GM21360 (cell line): ENCODE data around the gene SPAG9.

Source experiments
- ATAC-seq: cut with Tn5 transposase; IDR thresholded peaks from one replicate; pipeline ENCODE4 v1.9.1; 2021; ENCODE audit warnings: mild to moderate bottlenecking, moderate library complexity; ENCODE audit not compliant: unreplicated experiment

SPAG9 gene

GRCh38 chr17:51120739-51121619 lies at the start of gene SPAG9:
Gene SPAG9, minus strand, starts transcription at chr17:51120868. Its CDS starts 212 bp downstream, at chr17:51120656.
- peak; percentile 60 for ATAC-seq

GRCh38 chr17:51169340-51169739 lies 48.7 kb upstream of the SPAG9 start:
- ATAC-seq, result no peak

- peak; percentile 38 for ATAC-seq
Measured at GRCh38 chr17:51166987-51167931, 46.6 kb upstream of the SPAG9 start.

GRCh38 chr17:51166198-51166986 lies 45.7 kb upstream of the SPAG9 start, which contains the start of gene NME2:
Gene NME2, plus strand, starts transcription at chr17:51166411. Its CDS starts 420 bp downstream, at chr17:51166831.
- ATAC-seq, result peak; percentile 85

DNA sequence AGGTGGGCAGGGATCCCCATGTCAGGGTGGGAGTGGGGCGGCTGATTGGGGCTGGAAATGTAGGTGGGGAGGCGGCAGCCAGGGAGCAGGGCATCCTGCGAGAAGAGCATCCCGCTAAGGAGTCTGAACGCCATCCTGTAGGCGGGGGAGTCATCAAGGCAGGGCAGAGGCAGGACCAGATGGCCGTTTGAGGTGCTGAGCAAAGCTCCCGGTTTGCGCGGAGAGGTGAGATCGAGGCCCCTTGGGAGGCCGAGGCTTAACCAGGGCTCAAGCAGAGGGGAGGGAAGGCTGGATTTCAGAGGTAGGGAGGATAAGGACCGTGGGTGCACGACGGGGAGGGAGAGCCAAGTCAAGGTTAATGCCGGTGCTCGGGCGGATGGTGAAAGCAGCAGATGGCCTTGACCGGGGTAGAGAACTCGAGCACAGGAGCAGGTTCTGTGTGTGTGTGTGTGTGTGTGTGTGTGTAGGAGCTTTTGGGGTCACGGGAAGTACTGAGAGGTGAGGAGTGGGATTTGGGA lies 45.1 kb upstream of the SPAG9 start:
- no peak for ATAC-seq

GRCh38 chr17:51164911-51165679 lies 44.4 kb upstream of the SPAG9 start:
- ATAC-seq, result no peak

- ATAC-seq, result no peak
Measured at GRCh38 chr17:51161541-51161940, 40.9 kb upstream of the SPAG9 start.

GRCh38 chr17:51159604-51160003 lies 38.9 kb upstream of the SPAG9 start:
- ATAC-seq, result no peak

GRCh38 chr17:51155416-51155815 lies 34.7 kb upstream of the SPAG9 start:
- ATAC-seq, result no peak

DNA sequence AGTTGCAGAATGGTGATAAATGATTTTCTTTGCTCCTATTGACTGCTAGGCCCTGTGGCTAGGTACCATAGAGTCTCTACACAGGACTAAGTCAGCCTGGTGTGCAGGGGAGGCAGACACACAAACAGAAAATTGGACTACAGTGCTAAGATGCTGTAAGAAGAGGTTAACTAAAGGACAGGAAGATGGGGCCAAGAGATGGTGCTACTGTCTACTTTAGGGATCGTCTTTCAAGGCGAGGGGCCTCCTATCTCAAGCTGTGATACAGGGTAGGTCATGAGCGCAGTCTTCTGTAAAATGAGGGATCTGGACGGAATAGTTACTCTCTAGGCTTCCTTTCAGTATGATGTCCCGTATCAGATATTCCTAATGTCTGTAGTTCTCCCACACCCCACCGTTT lies 33.5 kb upstream of the SPAG9 start:
- ATAC-seq, result no peak

DNA sequence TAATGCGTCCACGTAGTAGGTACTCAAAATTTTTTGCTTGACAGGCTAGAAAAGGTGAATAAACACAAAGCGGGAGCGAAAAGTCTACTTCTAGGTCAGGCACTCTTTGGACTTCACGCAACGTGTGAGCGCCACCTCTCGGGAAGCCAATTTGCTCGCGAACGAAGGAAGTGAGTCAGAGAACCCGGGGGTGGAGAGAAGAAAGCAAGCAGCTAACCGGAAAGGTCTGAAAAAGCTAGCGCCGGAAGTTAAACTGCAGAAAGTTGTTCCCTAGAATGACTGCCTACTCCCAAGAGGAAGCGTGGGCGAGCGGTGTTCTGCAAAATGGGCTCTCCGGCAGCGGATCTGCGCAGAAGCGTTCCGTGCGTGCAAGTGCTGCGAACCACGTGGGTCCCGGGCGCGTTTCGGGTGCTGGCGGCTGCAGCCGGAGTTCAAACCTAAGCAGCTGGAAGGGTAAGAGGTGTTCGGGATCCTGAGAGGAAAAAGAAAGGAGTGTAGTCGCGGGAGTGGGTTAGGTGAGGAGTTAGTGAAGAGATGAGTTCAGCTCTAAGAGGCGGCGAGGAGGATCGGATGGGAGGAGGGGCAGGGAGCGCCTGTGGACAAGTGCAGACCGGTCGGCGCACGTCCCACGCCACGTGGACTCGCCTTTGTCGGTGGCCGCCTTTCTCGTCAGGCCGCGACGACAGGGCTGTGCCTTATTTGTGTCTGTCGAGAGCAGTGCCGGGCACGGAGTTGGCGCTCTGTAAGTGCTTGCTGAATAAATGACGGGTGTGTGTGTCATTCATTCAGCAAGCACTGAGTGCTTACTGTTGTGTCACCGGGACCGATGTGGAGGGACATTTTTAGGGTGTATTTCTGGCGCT lies 32.8 kb upstream of the SPAG9 start, which contains the start of gene NME1:
Gene NME1, plus strand, starts transcription at position 350 of the 863 bp plus-strand sequence. CDS start 2,096 bp downstream, outside the sequence.
- peak; percentile 87 for ATAC-seq

DNA sequence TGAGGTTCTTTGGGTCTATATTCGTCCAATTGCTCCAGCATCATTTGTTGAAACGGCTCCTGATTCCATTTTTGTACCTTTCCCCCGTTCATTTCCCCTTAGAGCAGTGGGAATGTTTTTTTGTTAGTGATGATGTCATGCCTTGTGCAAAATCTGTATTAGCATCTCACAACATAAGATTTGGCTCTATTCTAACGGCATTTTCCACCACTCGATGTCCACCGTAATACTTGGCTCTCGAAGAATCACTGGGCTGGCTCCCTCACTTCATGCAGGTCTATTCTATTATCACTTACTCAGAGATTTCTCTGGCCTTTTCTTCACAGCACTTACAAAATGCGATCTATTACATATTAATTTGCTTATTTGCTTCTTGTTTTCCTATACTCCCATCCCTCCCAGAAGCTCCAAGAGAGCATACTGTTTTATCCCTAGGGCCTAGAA lies 32.1 kb upstream of the SPAG9 start:
- ATAC-seq, result peak; percentile 3

DNA sequence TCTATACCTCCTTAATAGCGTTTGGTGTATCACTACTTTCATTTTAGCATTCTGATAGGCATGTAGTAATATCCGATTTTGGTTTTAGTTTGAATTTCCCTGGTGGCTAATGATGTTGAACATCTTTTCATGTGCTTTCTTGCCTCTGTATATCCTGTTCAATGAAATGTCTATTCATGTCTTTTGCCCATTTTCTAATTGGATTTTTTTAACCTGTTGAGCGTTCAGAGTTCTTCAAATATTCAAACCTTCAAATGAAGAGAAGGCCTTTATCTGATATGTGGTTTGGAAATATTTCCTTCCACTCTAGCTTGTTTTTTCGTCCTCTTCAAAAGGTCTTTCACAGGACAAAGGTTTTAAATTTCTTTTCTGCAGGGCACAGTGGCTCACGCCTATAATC lies 30.3 kb upstream of the SPAG9 start:
- ATAC-seq, result no peak

DNA sequence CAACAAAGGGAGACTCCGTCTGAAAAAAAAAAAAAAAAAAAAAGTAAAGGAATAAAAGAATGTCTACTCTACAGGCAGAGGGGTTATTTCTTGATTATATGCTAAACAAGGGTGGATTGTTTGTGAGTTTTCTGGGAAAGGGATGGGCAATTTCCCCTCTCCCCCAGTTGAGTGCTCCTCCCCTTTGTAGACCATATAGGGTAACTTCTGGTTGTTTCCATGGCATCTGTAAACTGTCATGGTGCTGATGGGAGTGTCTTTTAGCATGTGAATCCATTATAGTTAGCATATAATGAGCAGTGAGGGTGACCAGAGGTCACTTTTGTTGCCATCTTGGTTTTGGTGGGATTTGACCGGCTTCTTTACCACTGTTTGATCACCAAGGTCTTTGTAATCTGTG lies 28.5 kb upstream of the SPAG9 start:
- ATAC-seq, result no peak

DNA sequence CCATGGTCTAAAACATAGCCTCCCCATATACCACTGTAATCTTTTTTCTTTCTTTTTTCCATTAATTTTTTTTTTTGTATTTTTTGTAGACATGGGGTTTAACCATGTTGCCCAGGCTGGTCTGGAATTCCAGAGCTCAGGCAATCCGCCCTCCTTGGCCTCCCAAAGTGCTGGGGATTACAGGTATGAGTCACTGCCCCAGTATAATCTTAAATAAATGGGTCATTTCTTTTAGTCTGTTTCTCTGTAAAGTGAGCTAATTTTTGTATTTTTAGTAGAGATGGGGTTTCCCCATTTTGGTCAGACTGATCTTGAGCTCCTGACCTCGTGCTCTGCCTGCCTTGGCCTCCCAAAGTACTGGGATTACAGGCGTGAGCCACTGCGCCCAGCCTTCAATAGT lies 27.0 kb upstream of the SPAG9 start:
- ATAC-seq, result no peak

DNA sequence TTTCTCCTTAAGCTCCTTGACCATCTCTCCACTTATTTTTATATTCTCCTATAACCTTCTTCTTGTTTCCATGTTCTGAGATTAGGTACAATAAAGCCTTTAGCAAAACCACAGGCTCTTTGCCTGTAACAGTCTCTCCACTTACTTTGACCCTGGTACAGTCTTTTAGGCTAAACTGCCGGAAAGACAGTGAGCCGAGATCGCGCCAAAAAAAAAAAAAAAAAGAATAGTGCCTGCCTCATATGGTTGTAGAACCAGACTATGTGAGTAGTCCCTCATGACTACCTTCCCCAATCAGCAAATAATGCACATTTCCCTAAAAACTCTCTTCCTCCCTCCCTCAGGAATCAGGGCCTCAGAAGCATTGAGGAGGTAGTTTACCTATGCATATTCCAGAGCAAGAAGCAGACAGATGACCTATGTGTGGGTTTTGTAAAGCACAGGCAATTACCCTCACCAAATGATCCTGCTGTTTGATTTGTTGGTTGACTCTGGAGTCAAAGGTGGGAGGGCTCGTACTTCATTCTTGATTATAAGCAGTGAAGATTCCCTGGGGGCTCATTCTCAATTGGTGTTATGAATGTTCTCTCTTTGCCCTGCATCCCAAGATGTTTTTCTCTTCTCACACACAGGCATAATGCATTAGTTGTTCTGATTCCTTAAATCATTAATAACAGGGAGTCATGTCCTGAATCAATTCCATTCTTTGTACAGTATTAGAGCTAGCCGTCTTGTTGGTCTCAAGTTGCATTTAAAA lies 23.8 kb upstream of the SPAG9 start:
- no peak for ATAC-seq

GRCh38 chr17:51142597-51142996 lies 21.9 kb upstream of the SPAG9 start:
- ATAC-seq, result no peak

DNA sequence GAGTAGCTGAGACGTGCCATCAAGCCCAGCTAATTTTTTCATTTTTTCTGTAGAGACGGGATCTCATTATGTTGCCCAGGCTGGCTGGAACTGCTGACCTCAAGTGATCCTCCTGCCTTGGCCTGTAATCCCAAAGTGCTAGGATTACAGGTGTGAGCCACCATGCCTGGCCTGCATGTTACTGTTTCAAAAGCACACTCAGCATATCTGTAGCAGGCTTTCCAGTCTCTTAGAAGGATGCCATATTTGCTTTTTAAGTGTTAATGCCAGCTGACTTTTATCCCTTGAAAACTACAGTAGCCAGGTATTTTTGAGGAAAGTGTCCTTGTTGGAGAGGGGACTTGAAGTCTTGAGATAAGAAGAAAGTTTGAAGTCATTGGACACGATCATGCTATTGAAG lies 15.3 kb upstream of the SPAG9 start:
- no peak for ATAC-seq
